Right lobe of liver (tissue), 4 donors: ENCODE measurements around the gene LRBA.

Source experiments
- CTCF ChIP-seq, 4 donors: fragments of 200-600 bp in 3 of 4; fragments of 450-650 bp in 1 of 4; IDR thresholded peaks; one replicate each; pipeline versions ENCODE4 v1.5.1 to v1.8.0; 2016 to 2022; ENCODE audit warnings: antibody characterized with exemption in 4 of 4, mild to moderate bottlenecking in 2 of 4
- POLR2A ChIP-seq: fragments of 450-650 bp; IDR thresholded peaks from one replicate; pipeline ENCODE4 v1.6.1; 2017; ENCODE audit warnings: antibody characterized with exemption, mild to moderate bottlenecking
- donor health status: DM: no; HTN: no; CAD: no.
- donor health status: DM: no; HTN: no; CAD: no.
- donor health status: DM: no; HTN: yes; CAD: no.

GRCh38 chr4:151039733-151040132, 24.6 kb upstream of the LRBA start:
- TF ChIP-seq CTCF (IDR thresholded peaks at IDR 0.05) (no peak), POLR2A (no peak)
